Glutamatergic neuron (in vitro differentiated cells): ENCODE data around the gene LRP4. TPM values are rescaled to one million over a fixed set of nuclear protein-coding genes. Genes with fewer than 3 reads are reported as not detected.

Experiments
- DNase-seq: peaks from one replicate; pipeline ENCODE4 v3.0.0; 2022
- H3K27ac Mint-ChIP-seq: one replicate; pipeline ENCODE4 v1.8.0; 2020; ENCODE audit warnings: mild to moderate bottlenecking, mixed read lengths, inconsistent platforms; ENCODE audit not compliant: unreplicated experiment
- H3K27me3 Mint-ChIP-seq: one replicate; pipeline ENCODE4 v1.8.0; 2020; ENCODE audit warnings: mild to moderate bottlenecking, moderate library complexity, mixed read lengths, inconsistent platforms; ENCODE audit not compliant: unreplicated experiment
- H3K36me3 Mint-ChIP-seq: one replicate; pipeline ENCODE4 v1.8.0; 2020; ENCODE audit warnings: mild to moderate bottlenecking, mixed read lengths, inconsistent platforms; ENCODE audit not compliant: unreplicated experiment
- H3K4me1 Mint-ChIP-seq: one replicate; pipeline ENCODE4 v1.8.0; 2020; ENCODE audit warnings: mild to moderate bottlenecking, low read depth, mixed read lengths, inconsistent platforms; ENCODE audit not compliant: unreplicated experiment
- H3K4me3 Mint-ChIP-seq: one replicate; pipeline ENCODE4 v1.8.0; 2020; ENCODE audit warnings: mild to moderate bottlenecking, mixed read lengths, inconsistent platforms; ENCODE audit not compliant: unreplicated experiment
- H3K9me3 Mint-ChIP-seq: one replicate; pipeline ENCODE4 v1.8.0; 2020; ENCODE audit warnings: mild to moderate bottlenecking, moderate library complexity, mixed read lengths, inconsistent platforms; ENCODE audit not compliant: unreplicated experiment
- CTCF ChIP-seq: fragments of 200-600 bp; sonication (generic); IDR thresholded peaks from one replicate; pipeline ENCODE4 v1.5.0; 2021; ENCODE audit not compliant: partially characterized antibody, unreplicated experiment
- total RNA-seq: library from RNA; stranded (reverse); fragmentation: NEBNext Ultra II Directional; extraction: Animal tissue kit (Norgen Biotek cat#: 25700); gene quantifications from one replicate; pipeline ENCODE4 v1.2.1, GENCODE V29; 2021; ENCODE audit not compliant: unreplicated experiment

LRP4 gene
- total RNA-seq, 1 donor from 2014 or later, result 25.0 TPM

GRCh38 chr11:46890665-46891064 is 27.7 kb downstream of the LRP4 start:
- DNase-seq, result no peak
- no peak for TF ChIP-seq CTCF
- Mint-ChIP-seq H3K27ac (no peak overlapping the region), H3K27me3 (peaks cover 3% of the 10 kb centered on the region), H3K36me3 (peaks cover 5% of the 10 kb centered on the region), H3K9me3 (peaks cover 5% of the 10 kb centered on the region), H3K4me1 (peaks cover 13% of the 10 kb centered on the region), H3K4me3 (no peak overlapping the region)

GRCh38 chr11:46889689-46890475 is 28.5 kb downstream of the LRP4 start:
- TF ChIP-seq CTCF, result peak; percentile 89
- Mint-ChIP-seq H3K27ac (peak overlapping the region; percentile 62), H3K4me3 (no peak overlapping the region), H3K36me3 (peaks cover 5% of the 10 kb centered on the region), H3K4me1 (peaks cover 13% of the 10 kb centered on the region), H3K9me3 (peaks cover 5% of the 10 kb centered on the region), H3K27me3 (no peaks in the 10 kb centered on the region)
- DNase-seq, result peak; percentile 77

GRCh38 chr11:46889251-46889650 is 29.1 kb downstream of the LRP4 start:
- Mint-ChIP-seq H3K27ac (peak overlapping the region; percentile 52), H3K4me1 (peaks cover 13% of the 10 kb centered on the region), H3K4me3 (no peak overlapping the region), H3K27me3 (no peaks in the 10 kb centered on the region), H3K9me3 (peaks cover 5% of the 10 kb centered on the region), H3K36me3 (peaks cover 5% of the 10 kb centered on the region)
- DNase-seq, result no peak
- no peak for TF ChIP-seq CTCF

- Mint-ChIP-seq H3K27me3 (no peaks in the 10 kb centered on the region), H3K4me3 (no peak overlapping the region), H3K9me3 (peaks cover 5% of the 10 kb centered on the region), H3K27ac (peak overlapping the region; percentile 12), H3K36me3 (peaks cover 10% of the 10 kb centered on the region), H3K4me1 (peaks cover 13% of the 10 kb centered on the region)
- DNase-seq, result no peak
- TF ChIP-seq CTCF, result no peak
Observed at GRCh38 chr11:46888636-46889035, 29.7 kb downstream of the LRP4 start.

GRCh38 chr11:46886211-46886610 is 32.1 kb downstream of the LRP4 start:
- Mint-ChIP-seq H3K9me3 (peaks cover 7% of the 10 kb centered on the region), H3K4me1 (peaks cover 13% of the 10 kb centered on the region), H3K36me3 (peaks cover 17% of the 10 kb centered on the region), H3K27ac (no peak overlapping the region), H3K27me3 (no peaks in the 10 kb centered on the region), H3K4me3 (no peak overlapping the region)
- DNase-seq, result no peak
- TF ChIP-seq CTCF, result no peak
